ENCODE data around the gene ALAS1.

ALAS1 gene

DNA sequence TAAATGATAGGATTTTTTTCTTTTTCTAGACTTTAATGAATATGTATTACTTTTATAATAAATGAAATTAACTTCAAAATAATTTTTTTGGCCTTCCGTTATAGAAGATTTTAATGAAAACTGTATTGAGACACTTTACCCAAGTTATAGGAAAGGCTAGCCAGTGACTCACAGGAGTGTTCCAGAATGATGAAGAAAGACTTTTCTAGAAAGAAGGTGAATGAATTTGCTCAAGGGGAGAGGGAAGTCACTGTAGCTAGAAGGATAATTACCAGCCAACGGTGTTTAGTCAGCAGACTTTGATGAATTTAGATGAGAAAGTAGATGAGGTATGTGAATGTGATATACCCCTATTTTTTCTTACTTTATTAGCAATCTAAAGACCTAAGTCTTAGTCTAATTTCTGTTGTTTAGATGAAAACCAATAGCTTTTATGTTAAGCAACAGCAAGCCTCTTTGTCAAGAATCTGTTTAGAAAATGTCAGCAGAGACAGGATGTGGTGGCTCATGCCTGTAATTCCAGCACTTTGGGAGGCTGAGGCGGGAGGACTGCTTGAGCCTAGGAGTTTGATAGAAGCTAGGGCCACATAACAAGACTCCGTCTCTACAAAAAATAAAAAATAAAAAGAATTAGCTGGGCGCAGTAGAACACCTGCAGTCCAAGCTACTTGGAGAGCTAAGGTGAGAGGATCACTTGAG lies 3.2 kb downstream of the ALAS1 start:
- no peaks in the 10 kb centered on the region for H3K9me2 ChIP-seq (ENCODE audit: low read depth, low read length)
- no peaks in the 10 kb centered on the region for H4K20me1 ChIP-seq (ENCODE audit: insufficient read depth, low read length)
- H3K36me3 ChIP-seq (ENCODE audit: insufficient read depth, low read length) = peaks cover 62% of the 10 kb centered on the region
- no peak overlapping the region for H3K9ac ChIP-seq (ENCODE audit: low read length)
- no peaks in the 10 kb centered on the region for H3K79me2 ChIP-seq (ENCODE audit: insufficient read depth, low read length)
- no peak overlapping the region for H3K4me3 ChIP-seq (ENCODE audit: low read depth, low read length, poor library complexity, severe bottlenecking)
- no peak overlapping the region for H3K4me2 ChIP-seq (ENCODE audit: low read length)
- H3F3A ChIP-seq (ENCODE audit: insufficient read depth, low read length) = no peaks in the 10 kb centered on the region
- H3K27me3 ChIP-seq (ENCODE audit: insufficient read depth, low read length) = no peaks in the 10 kb centered on the region
- H3K9me3 ChIP-seq (ENCODE audit: low read length) = no peaks in the 10 kb centered on the region
- no peak overlapping the region for H3K27ac ChIP-seq (ENCODE audit: low read depth, low read length, poor library complexity, severe bottlenecking)
- no peak overlapping the region for H2AFZ ChIP-seq (ENCODE audit: low read length)
- TF ChIP-seq, protein P1, sequence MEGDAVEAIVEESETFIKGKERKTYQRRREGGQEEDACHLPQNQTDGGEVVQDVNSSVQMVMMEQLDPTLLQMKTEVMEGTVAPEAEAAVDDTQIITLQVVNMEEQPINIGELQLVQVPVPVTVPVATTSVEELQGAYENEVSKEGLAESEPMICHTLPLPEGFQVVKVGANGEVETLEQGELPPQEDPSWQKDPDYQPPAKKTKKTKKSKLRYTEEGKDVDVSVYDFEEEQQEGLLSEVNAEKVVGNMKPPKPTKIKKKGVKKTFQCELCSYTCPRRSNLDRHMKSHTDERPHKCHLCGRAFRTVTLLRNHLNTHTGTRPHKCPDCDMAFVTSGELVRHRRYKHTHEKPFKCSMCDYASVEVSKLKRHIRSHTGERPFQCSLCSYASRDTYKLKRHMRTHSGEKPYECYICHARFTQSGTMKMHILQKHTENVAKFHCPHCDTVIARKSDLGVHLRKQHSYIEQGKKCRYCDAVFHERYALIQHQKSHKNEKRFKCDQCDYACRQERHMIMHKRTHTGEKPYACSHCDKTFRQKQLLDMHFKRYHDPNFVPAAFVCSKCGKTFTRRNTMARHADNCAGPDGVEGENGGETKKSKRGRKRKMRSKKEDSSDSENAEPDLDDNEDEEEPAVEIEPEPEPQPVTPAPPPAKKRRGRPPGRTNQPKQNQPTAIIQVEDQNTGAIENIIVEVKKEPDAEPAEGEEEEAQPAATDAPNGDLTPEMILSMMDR (IDR thresholded peaks at IDR 0.05; ENCODE audit: low read length) = no peak
- TF ChIP-seq EZH2 (IDR thresholded peaks at IDR 0.05; ENCODE audit: borderline replicate concordance, low read length) = no peak
- H3K4me1 ChIP-seq (ENCODE audit: insufficient read depth, low read length, severe bottlenecking) = peaks cover 27% of the 10 kb centered on the region

DNA sequence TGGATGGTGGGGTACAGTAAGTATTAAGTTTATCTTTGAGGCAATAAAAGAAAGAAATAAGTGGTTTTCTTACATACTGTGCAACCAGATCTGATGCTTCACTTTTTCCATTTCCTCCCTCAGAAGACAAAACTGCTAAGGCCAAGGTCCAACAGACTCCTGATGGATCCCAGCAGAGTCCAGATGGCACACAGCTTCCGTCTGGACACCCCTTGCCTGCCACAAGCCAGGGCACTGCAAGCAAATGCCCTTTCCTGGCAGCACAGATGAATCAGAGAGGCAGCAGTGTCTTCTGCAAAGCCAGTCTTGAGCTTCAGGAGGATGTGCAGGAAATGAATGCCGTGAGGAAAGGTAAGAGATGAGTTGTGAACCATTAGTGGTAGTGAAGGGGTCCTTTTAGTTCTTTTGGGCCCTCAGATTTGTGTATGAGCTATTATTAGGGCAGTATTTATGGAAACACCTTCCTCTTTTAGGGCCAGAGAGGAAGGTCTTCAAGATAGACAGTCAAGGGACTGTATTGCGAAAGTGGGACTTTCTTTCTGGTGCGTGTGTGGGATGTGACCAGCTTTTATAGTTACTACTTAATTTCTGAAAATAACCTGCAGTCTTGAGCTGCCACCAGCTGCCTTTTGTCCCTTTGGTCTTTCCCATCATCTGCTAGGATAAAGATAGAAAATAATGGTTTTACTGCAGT lies 4.6 kb downstream of the ALAS1 start:
- Histone ChIP-seq H3K9me2 (ENCODE audit: low read depth, low read length) (no peaks in the 10 kb centered on the region), H3K4me3 (ENCODE audit: low read depth, low read length, poor library complexity, severe bottlenecking) (no peak overlapping the region), H4K20me1 (ENCODE audit: insufficient read depth, low read length) (no peaks in the 10 kb centered on the region), H3K9me3 (ENCODE audit: low read length) (no peaks in the 10 kb centered on the region), H3K27me3 (ENCODE audit: insufficient read depth, low read length) (no peaks in the 10 kb centered on the region), H3F3A (ENCODE audit: insufficient read depth, low read length) (no peaks in the 10 kb centered on the region), H3K4me1 (ENCODE audit: insufficient read depth, low read length, severe bottlenecking) (peaks cover 23% of the 10 kb centered on the region), H3K4me2 (ENCODE audit: low read length) (no peak overlapping the region), H2AFZ (ENCODE audit: low read length) (no peak overlapping the region), H3K79me2 (ENCODE audit: insufficient read depth, low read length) (no peaks in the 10 kb centered on the region), H3K36me3 (ENCODE audit: insufficient read depth, low read length) (peaks cover 73% of the 10 kb centered on the region), H3K27ac (ENCODE audit: low read depth, low read length, poor library complexity, severe bottlenecking) (no peak overlapping the region), H3K9ac (ENCODE audit: low read length) (no peak overlapping the region)
- TF ChIP-seq, protein P1 (IDR thresholded peaks at IDR 0.05; ENCODE audit: low read length) = no peak
- TF ChIP-seq EZH2 (IDR thresholded peaks at IDR 0.05; ENCODE audit: borderline replicate concordance, low read length) = no peak

DNA sequence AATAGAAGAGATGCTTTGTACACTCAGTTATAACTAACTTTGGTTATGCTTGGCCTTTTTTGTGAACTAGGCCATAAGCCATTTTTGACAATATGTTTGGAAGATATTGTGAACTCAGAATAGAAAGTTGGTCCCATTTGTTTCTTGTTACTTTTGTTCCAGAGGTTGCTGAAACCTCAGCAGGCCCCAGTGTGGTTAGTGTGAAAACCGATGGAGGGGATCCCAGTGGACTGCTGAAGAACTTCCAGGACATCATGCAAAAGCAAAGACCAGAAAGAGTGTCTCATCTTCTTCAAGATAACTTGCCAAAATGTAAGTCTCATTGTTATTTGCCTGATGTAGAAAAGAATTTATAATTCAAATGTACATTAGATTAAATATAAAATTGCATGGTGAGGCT lies 5.7 kb downstream of the ALAS1 start:
- H3K9ac ChIP-seq (ENCODE audit: low read length) = no peak overlapping the region

More for the DNA sequence above, 5.7 kb downstream of the ALAS1 start:
- Histone ChIP-seq H3K9me2 (ENCODE audit: low read depth, low read length) (no peaks in the 10 kb centered on the region), H3K79me2 (ENCODE audit: insufficient read depth, low read length) (no peaks in the 10 kb centered on the region), H3K4me3 (ENCODE audit: low read depth, low read length, poor library complexity, severe bottlenecking) (no peak overlapping the region), H3K27me3 (ENCODE audit: insufficient read depth, low read length) (no peaks in the 10 kb centered on the region), H3K4me2 (ENCODE audit: low read length) (no peak overlapping the region), H3K27ac (ENCODE audit: low read depth, low read length, poor library complexity, severe bottlenecking) (no peak overlapping the region), H3F3A (ENCODE audit: insufficient read depth, low read length) (no peaks in the 10 kb centered on the region), H3K36me3 (ENCODE audit: insufficient read depth, low read length) (peaks cover 85% of the 10 kb centered on the region), H3K9me3 (ENCODE audit: low read length) (no peaks in the 10 kb centered on the region), H2AFZ (ENCODE audit: low read length) (no peak overlapping the region), H4K20me1 (ENCODE audit: insufficient read depth, low read length) (no peaks in the 10 kb centered on the region), H3K4me1 (ENCODE audit: insufficient read depth, low read length, severe bottlenecking) (peaks cover 16% of the 10 kb centered on the region)
- TF ChIP-seq EZH2 (IDR thresholded peaks at IDR 0.05; ENCODE audit: borderline replicate concordance, low read length) = no peak
- TF ChIP-seq, protein P1 (IDR thresholded peaks at IDR 0.05; ENCODE audit: low read length) = no peak
